GM12865 (cell line): ENCODE results near the gene ITPRID2.

Experiments used
- DNase-seq: peaks from one replicate; pipeline ENCODE4 v3.0.0; 2010; ENCODE audit warnings: low read depth
- H3K4me3 ChIP-seq: 2 replicates; pipeline ENCODE4 v1.5.1; 2011; ENCODE audit warnings: mild to moderate bottlenecking, low read depth, low read length, control low read depth
- TF ChIP-seq, protein P1 (sequence below): IDR thresholded peaks from 2 replicates; pipeline ENCODE4 v1.5.1; 2011; ENCODE audit warnings: low read length, control low read depth, low read depth, inconsistent platforms; ENCODE audit not compliant: insufficient read depth; ENCODE audit errors: missing control alignments

Gene ITPRID2

DNA sequence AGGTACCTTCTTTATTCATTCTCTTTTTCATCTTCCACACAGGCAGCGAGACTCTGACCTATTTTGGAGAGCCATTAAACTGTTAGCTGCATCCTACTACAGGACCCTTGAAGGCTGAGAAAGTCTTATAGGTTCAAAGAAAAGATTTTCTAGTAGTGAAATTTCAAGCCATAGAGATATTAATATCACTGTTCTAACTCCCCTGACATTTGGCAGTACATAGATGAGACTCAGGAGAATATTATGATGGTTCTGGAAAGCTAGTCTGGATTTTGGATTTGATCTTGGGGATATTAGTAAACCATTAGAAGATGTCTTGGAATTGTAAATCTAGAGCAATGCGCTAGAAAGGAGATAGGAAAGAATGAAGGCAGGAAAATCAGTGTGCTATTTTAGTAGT, 1.3 kb upstream of the ITPRID2 start:
- no peak for DNase-seq
- TF ChIP-seq, protein P1, sequence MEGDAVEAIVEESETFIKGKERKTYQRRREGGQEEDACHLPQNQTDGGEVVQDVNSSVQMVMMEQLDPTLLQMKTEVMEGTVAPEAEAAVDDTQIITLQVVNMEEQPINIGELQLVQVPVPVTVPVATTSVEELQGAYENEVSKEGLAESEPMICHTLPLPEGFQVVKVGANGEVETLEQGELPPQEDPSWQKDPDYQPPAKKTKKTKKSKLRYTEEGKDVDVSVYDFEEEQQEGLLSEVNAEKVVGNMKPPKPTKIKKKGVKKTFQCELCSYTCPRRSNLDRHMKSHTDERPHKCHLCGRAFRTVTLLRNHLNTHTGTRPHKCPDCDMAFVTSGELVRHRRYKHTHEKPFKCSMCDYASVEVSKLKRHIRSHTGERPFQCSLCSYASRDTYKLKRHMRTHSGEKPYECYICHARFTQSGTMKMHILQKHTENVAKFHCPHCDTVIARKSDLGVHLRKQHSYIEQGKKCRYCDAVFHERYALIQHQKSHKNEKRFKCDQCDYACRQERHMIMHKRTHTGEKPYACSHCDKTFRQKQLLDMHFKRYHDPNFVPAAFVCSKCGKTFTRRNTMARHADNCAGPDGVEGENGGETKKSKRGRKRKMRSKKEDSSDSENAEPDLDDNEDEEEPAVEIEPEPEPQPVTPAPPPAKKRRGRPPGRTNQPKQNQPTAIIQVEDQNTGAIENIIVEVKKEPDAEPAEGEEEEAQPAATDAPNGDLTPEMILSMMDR: no peak
- no peak overlapping the region for H3K4me3 ChIP-seq

DNA sequence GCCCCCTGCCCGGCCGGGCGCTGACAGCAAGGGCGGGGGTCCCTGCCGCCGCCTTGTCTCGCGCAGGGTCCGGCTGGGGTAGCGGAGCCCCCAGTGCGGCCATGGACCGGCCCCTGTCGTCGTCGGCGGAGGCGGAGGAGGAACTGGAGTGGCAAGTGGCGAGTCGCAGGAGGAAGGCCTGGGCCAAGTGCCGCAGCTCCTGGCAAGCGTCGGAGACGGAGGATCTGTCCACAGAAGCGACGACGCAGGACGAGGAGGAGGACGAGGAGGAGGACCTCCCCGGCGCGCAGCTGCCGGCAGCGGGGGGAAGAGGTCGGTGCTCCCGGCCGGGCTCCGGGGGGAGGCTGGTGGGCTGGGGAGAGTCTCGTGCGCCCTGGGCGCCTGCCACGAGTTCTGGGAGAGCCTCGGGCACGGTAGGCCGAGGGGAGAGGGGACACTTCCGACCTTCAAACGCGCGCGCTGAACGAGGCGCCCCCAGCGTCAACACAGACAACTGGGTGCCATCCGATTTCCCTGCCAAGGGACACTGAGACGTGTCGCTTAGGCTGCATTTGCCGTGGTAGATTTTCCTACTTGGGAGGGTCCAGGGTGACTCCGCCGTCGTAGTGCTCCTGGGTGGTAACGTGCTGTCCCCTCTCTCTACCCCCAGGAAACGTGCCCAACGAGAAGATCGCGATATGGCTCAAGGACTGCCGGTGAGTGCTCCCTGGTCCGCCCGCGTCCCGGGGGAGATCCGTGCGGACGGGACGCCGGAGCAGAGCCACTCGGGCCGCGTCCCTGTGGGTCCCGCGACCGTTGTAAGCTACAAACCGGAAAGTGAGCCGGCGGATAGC, 652 bp downstream of the ITPRID2 start:
- TF ChIP-seq, protein P1: peak; percentile 38
- DNase-seq: peak; percentile 77
- H3K4me3 ChIP-seq: peak overlapping the region; percentile 99

DNA sequence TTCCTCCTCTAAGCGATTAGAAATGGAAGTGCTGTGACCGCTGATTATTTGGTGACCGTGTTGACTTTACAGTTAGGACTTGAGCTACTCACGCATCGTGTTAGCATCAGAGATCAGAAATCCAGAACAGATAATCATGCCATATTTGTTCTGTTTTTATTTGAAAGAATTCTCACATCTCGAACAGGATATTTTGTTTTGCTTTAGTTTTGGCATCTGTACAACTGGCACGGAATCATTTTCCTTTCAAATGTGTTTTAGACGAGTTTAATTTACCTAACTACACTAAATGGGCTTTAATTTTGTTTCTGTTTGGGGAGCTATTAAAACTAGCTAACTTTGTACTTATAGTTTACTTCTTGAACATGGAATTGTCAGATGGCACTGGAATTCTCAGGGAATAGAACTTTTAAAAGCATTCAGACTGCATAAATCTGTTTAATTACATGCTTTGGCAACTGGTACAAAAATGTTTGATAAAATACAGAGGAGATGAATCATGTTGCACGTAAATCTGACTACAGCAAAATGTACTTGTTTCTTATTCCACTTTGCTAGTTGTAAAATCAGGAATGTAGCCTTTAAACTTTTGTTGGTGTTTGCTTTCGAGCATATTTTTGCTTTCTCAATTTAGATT, 1.4 kb downstream of the ITPRID2 start:
- TF ChIP-seq, protein P1: no peak
- H3K4me3 ChIP-seq: peak overlapping the region; percentile 99
- no peak for DNase-seq

DNA sequence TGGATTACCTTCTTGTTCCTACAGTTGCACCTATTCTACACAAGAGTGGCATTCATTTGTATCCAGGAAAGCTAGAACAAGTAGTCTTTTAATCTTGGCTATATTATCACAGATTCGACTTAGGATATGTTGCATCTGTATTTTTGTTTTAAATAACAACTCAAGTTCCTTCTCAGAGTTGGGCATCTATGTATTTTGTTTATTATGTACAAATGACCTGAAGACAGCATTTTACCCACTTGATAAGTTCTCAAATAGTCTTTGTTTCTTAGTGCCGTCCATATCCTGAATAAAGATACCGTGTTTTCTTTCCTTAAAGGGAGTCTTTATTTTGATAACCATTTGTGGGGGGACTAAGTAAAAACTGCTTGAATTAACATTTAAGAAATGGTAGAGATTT, 2.9 kb downstream of the ITPRID2 start:
- DNase-seq: no peak
- TF ChIP-seq, protein P1: no peak
- no peak overlapping the region for H3K4me3 ChIP-seq

DNA sequence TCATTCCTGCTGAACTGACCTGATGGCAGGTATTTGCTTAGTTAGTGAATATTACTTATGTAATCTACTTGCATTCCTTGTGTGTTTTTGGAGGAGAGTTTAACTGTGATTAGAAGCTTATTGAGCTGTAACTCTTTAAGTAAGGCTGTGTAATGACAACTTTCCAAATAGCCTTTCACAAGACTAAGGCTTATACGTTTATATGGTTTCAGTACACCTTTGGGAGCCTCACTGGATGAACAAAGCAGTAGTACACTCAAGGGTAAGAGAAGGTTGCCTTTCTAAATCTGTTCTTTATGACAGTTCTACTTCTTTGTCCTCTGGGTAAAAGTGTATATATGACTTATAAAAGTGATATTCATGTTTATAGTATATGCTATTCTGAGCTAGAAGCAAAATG, 4.3 kb downstream of the ITPRID2 start:
- no peak overlapping the region for H3K4me3 ChIP-seq
- TF ChIP-seq, protein P1: no peak

DNA sequence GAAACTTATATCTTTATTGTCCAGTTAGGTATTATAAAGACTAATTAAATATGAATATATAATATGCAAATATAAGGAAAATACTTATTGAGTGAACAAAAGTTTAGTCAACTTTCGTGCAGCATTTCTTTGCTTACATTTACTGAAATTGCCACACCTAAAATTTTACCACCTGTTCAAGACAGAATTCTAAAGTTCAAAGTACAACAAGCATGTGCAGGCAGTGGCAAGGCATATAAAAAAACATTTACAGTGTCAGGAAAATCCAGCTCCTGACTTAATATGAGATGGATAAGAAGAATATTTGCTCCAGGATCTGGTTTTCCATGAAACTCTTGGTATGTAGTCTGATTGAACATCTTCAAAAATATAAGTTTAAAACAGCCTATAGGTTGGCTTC, 4.8 kb downstream of the ITPRID2 start:
- no peak overlapping the region for H3K4me3 ChIP-seq
- TF ChIP-seq, protein P1: no peak
- DNase-seq: no peak

More for the DNA sequence above, 4.3 kb downstream of the ITPRID2 start:
- DNase-seq: no peak
